ENCODE measurements around the gene TBCD.

TBCD gene

DNA sequence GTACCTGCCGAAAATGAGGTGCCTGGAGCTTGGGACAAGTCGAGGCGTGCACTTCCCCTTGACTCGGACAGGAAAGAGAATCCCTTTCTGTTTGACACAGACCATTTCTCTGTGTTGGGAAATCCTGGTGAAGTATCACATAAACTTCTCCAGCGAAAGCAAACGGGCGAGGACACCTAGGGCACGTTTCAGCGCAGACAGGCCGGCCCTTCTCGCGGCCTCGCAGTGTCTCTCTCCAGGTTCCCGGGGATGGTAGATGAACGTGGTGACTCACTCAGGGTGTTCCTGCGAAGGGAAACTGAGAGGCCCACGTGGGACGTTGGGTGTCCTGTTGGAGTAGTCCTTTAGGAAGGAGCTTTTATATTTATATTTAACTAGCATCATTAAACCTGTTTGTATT is 124.3 kb downstream of the TBCD start:
- Histone ChIP-seq H3K27me3 (replicated peaks; ENCODE audit: insufficient read depth, low read length) (no peaks in the 10 kb centered on the region), H3K9ac (ENCODE audit: low read length) (no peak overlapping the region), H3K9me2 (replicated peaks; ENCODE audit: insufficient read depth, low read length) (no peaks in the 10 kb centered on the region), H3K9me3 (replicated peaks; ENCODE audit: insufficient read depth, low read length) (no peaks in the 10 kb centered on the region), H3K4me2 (ENCODE audit: low read depth, low read length) (no peak overlapping the region), H2AFZ (ENCODE audit: low read length) (no peak overlapping the region), H3K79me2 (ENCODE audit: low read length) (peaks cover 21% of the 10 kb centered on the region; the same call in 1 of the 2 replicates), H4K20me1 (ENCODE audit: insufficient read depth, low read length) (no peaks in the 10 kb centered on the region), H3K4me1 (ENCODE audit: low read length) (no peaks in the 10 kb centered on the region), H3K27ac (ENCODE audit: low read length) (no peak overlapping the region), H3K4me3 (ENCODE audit: low read length) (no peak overlapping the region), H3K36me3 (replicated peaks; ENCODE audit: insufficient read depth, low read length) (no peaks in the 10 kb centered on the region), H3F3A (ENCODE audit: insufficient read depth, low read length) (no peaks in the 10 kb centered on the region)
- TF ChIP-seq EZH2 (optimal IDR thresholded peaks at IDR 0.05; ENCODE audit: low read depth, low read length) (no peak), EZH2phosphoT487 (IDR thresholded peaks at IDR 0.05; ENCODE audit: low read length) (no peak)
- TF ChIP-seq, protein P1, sequence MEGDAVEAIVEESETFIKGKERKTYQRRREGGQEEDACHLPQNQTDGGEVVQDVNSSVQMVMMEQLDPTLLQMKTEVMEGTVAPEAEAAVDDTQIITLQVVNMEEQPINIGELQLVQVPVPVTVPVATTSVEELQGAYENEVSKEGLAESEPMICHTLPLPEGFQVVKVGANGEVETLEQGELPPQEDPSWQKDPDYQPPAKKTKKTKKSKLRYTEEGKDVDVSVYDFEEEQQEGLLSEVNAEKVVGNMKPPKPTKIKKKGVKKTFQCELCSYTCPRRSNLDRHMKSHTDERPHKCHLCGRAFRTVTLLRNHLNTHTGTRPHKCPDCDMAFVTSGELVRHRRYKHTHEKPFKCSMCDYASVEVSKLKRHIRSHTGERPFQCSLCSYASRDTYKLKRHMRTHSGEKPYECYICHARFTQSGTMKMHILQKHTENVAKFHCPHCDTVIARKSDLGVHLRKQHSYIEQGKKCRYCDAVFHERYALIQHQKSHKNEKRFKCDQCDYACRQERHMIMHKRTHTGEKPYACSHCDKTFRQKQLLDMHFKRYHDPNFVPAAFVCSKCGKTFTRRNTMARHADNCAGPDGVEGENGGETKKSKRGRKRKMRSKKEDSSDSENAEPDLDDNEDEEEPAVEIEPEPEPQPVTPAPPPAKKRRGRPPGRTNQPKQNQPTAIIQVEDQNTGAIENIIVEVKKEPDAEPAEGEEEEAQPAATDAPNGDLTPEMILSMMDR (IDR thresholded peaks at IDR 0.05; ENCODE audit: low read length) = no peak
- DNase-seq = no peak

- DNase-seq = no peak
Observed at GRCh38 chr17:82876602-82877379, 124.9 kb downstream of the TBCD start.

DNA sequence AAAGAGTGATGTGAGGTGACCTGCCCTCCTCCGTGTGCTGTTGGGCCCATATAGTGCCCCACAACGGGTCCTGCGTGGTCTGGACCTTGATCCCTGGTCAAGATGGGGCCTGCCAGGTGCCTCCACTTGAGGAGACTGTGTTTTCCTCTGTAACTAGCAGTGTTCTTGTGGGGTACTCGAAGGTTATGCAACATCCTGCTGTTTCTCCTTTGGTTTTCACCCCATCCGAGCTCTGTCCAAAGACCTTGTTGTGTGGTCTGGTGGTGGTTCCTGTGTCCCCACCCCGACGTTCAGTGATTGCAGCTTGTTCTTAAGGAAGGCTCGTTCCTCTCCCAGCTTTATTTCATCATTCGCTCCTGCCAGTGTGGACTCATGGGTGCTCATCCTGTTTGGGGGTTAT is 126.7 kb downstream of the TBCD start:
- Histone ChIP-seq H3K36me3 (replicated peaks; ENCODE audit: insufficient read depth, low read length) (no peaks in the 10 kb centered on the region), H3F3A (ENCODE audit: insufficient read depth, low read length) (no peaks in the 10 kb centered on the region), H4K20me1 (ENCODE audit: insufficient read depth, low read length) (no peaks in the 10 kb centered on the region), H3K9me2 (replicated peaks; ENCODE audit: insufficient read depth, low read length) (no peaks in the 10 kb centered on the region), H3K9ac (ENCODE audit: low read length) (no peak overlapping the region), H3K27me3 (replicated peaks; ENCODE audit: insufficient read depth, low read length) (no peaks in the 10 kb centered on the region), H3K4me3 (ENCODE audit: low read length) (no peak overlapping the region), H3K27ac (ENCODE audit: low read length) (no peak overlapping the region), H3K79me2 (ENCODE audit: low read length) (peaks cover 23% of the 10 kb centered on the region; the same call in 1 of the 2 replicates), H3K9me3 (replicated peaks; ENCODE audit: insufficient read depth, low read length) (no peaks in the 10 kb centered on the region), H2AFZ (ENCODE audit: low read length) (no peak overlapping the region), H3K4me1 (ENCODE audit: low read length) (no peaks in the 10 kb centered on the region), H3K4me2 (ENCODE audit: low read depth, low read length) (no peak overlapping the region)
- no peak for DNase-seq
- TF ChIP-seq EZH2phosphoT487 (IDR thresholded peaks at IDR 0.05; ENCODE audit: low read length) (no peak), EZH2 (optimal IDR thresholded peaks at IDR 0.05; ENCODE audit: low read depth, low read length) (no peak)
- TF ChIP-seq, protein P1 (IDR thresholded peaks at IDR 0.05; ENCODE audit: low read length) = no peak

More at GRCh38 chr17:82876602-82877379, 124.9 kb downstream of the TBCD start:
- H3K79me2 ChIP-seq (ENCODE audit: low read length) = peaks cover 21% of the 10 kb centered on the region; the same call in 1 of the 2 replicates
- H4K20me1 ChIP-seq (ENCODE audit: insufficient read depth, low read length) = no peaks in the 10 kb centered on the region
- H3K9me3 ChIP-seq (replicated peaks; ENCODE audit: insufficient read depth, low read length) = no peaks in the 10 kb centered on the region
- no peaks in the 10 kb centered on the region for H3K27me3 ChIP-seq (replicated peaks; ENCODE audit: insufficient read depth, low read length)
- H2AFZ ChIP-seq (ENCODE audit: low read length) = no peak overlapping the region
- no peak overlapping the region for H3K4me3 ChIP-seq (ENCODE audit: low read length)
- H3F3A ChIP-seq (ENCODE audit: insufficient read depth, low read length) = no peaks in the 10 kb centered on the region
- H3K9ac ChIP-seq (ENCODE audit: low read length) = no peak overlapping the region
- H3K9me2 ChIP-seq (replicated peaks; ENCODE audit: insufficient read depth, low read length) = no peaks in the 10 kb centered on the region
- H3K27ac ChIP-seq (ENCODE audit: low read length) = no peak overlapping the region
- TF ChIP-seq, protein P1 (IDR thresholded peaks at IDR 0.05; ENCODE audit: low read length) = no peak
- TF ChIP-seq EZH2phosphoT487 (IDR thresholded peaks at IDR 0.05; ENCODE audit: low read length) = no peak
- TF ChIP-seq EZH2 (optimal IDR thresholded peaks at IDR 0.05; ENCODE audit: low read depth, low read length) = no peak
- H3K4me1 ChIP-seq (ENCODE audit: low read length) = no peaks in the 10 kb centered on the region
- no peak overlapping the region for H3K4me2 ChIP-seq (ENCODE audit: low read depth, low read length)
- H3K36me3 ChIP-seq (replicated peaks; ENCODE audit: insufficient read depth, low read length) = no peaks in the 10 kb centered on the region
